ENCODE measurements around the gene RAB27B.

The RAB27B gene

GRCh38 chr18:54916507-54916906 lies 88.2 kb downstream of the RAB27B start:
- no peak for DNase-seq

DNA sequence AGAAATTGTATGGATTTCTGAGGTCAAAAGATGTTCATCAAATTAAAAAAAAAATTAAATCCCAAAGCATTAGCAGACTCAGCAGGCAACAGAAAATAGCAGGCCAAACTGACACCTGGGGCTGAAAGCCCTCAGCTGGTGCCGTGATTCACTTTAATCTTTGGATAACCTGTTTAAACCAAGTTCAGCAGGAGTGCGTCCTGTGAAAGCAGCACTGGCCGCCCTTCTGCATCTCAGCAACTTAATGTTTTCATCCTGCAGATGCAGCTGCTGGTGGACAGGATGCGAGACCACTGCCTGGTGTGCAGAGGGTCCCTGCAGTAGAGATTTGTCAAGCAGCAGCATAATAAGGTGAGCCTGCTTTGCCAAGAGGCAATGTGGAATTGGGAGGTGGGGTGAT lies 89.8 kb downstream of the RAB27B start:
- no peak for DNase-seq

- no peak for DNase-seq
Measured at GRCh38 chr18:54919412-54919811, 91.1 kb downstream of the RAB27B start.

DNA sequence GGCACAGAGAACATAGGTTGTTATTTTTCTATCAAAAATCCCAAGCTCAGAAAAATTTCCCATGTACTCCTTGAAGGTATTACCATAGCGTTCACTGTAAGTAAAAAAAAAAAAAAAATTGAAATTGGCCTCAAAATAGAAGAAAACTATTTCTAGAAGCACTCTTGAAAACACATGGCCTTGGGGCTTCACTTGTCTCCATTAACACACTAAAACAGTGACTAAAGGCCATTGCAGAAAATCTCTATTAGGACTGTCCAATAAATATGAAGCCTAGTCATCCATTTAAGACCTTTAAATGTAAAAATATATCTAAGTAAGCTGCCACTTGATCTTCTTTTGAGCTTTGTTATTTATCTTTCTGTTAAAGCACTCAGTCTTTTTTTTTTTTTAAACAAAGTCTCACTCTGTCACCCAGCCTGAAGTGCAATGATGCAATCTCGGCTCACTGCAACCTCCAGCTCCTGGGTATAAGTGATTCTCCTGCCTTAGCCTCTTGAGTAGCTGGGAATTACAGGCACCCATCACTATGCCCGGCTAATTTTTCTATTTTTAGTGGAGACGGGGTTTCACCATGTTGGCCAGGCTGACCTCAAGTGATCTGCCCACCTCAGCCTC lies 95.2 kb downstream of the RAB27B start:
- no peak for DNase-seq

GRCh38 chr18:54924948-54925347 lies 96.7 kb downstream of the RAB27B start:
- DNase-seq = no peak

GRCh38 chr18:54926593-54927325 lies 98.5 kb downstream of the RAB27B start:
- no peak for DNase-seq

- no peak for DNase-seq
Measured at GRCh38 chr18:54928236-54928635, 100.0 kb downstream of the RAB27B start.

DNA sequence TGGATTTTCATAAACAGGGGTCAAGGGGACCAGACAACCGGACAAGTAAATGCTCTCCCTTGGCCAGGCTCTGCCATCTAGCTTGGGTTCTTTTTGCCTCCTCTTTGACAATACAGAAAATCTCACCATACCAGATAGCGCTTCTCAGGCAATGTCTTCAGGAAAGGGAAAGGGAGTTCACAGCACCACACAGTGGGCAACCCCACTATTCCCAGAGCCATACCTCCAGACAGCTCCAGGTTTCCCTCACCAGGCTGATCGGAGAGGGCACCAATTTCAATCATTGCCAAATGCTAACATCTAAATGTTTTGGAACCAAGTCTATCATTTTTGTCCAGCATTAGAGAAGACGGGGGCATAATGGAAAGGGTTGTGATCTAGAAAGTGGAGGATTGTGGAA lies 102.9 kb downstream of the RAB27B start:
- no peak for DNase-seq

DNA sequence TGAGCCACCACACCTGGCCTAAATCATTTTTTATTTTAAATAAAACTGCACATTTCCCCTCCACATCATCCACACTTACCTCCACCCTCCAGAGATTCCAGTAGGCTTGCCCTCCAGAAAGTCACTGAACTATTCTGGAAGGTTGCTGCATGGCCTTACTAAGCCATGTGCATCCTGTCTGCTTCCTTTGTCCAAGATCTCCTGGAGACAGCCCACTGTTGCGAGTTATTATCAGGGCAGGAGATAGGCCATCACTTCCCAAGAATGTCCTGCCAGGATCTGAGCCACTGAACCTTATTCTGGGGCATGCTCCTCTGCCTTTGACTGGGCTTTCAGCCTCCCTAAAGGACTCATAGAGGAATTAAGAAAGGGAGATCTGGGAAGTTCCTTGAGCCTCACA lies 104.2 kb downstream of the RAB27B start:
- DNase-seq = no peak

DNA sequence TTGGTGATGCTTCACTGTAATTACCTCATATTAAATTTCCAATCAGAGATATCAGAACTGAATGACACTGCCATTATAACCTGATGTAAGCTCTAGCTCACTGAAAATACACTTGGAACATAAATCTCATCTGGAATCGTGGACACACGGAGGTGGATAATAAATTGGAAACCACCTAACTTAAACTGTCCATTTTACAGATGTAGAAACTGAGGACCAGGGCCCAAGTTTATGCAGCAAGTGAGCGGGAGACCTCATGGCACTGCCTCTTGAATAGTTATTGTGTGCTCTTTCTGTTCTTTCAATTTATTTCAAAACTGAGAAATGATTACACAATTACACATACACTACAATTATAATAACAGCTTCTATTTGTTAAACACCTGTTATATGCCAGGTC lies 110.2 kb downstream of the RAB27B start:
- DNase-seq = no peak

DNA sequence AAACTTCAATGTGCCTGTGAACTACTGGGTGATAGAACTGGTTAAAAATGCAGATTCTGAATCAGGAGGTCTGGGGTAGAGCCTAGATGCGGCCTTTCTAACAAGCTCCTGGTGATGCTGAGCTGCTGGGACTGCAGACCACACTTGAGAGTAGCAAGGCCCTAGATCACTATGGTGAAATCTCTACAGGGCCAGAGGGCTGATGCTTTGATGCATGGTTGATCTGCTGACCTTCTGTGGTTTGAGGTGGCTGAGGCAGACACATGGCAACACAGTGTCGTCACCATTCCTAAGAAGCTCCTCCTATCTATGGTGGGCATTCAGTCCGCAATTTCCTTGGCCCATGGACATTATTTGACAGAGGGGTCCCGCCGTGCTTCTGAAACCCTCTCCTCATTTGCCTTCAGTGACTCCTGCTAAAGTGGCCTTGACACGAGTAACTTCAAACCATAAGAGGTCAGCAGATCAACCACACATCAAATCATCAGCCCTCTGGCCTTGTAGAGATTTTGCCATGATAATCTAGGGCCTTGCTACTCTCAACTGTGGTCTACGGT lies 111.2 kb downstream of the RAB27B start:
- DNase-seq = no peak

DNA sequence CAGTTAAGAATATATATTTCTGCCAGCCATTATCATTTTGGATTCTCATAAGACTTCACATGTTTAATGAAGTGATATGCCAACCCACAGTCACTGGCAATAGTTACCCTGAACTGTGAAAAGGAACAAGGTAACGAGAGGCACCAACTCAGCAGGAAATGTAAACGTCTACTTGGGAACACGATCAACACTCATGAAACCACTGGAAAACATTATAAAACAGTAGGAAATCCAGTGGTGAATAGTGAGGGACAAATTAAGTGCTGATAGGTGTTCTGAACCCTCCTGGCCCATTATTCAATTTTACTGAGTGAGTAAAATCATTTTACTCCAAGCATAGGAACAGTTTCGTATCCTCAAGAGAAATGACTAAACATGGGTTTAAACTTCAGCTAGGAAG lies 113.9 kb downstream of the RAB27B start:
- DNase-seq = no peak

DNA sequence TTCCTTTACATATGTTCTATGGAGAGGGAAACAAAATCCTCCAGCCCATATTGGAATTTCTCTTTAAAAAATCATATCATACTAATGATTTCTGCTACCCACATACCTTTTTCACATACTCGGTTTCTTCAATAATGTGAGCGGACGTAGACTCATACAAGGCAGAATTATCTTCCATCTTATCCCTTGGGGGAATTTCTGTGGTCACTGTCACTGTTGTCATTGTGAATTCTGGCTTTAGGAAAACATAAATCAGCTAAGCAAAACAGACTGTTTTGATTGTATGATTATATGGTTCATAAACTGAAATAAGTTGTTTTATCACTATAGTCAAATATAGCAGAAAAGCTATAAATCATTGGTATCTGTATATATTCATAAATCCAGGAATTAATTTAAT lies 114.3 kb downstream of the RAB27B start:
- no peak for DNase-seq

Data from NCI-H524 (cell line).